Measurements from ENCODE around the gene MYH10.

Gene MYH10

GRCh38 chr17:8436844-8437171 lies 193.7 kb downstream of the MYH10 start:
- Histone ChIP-seq H3K27me3 (ENCODE audit: insufficient read depth, insufficient read length) (no peaks in the 10 kb centered on the region), H3K9me3 (ENCODE audit: insufficient read depth, low read length) (no peaks in the 10 kb centered on the region), H3K4me1 (ENCODE audit: insufficient read depth, insufficient read length) (no peaks in the 10 kb centered on the region), H3K36me3 (ENCODE audit: insufficient read depth, insufficient read length, low read length) (peaks cover 18% of the 10 kb centered on the region), H3K4me3 (ENCODE audit: insufficient read length, low read depth) (peak overlapping the region; percentile 74), H3K9ac (ENCODE audit: insufficient read length, low read depth) (peak overlapping the region; percentile 90)
- TF ChIP-seq ZNF274 (IDR thresholded peaks at IDR 0.05; ENCODE audit: low read depth, low read length) = no peak
- no peak for TF ChIP-seq YY1 (IDR thresholded peaks at IDR 0.05; ENCODE audit: insufficient read depth, insufficient read length)
- no peak for TF ChIP-seq SUZ12 (IDR thresholded peaks at IDR 0.05; ENCODE audit: extremely low read depth, insufficient read depth, insufficient read length)
- DNase-seq (ENCODE audit: low read depth, low spot score) = no peak

- Histone ChIP-seq H3K4me3 (ENCODE audit: insufficient read length, low read depth) (peak overlapping the region; percentile 74), H3K9me3 (ENCODE audit: insufficient read depth, low read length) (no peaks in the 10 kb centered on the region), H3K27me3 (ENCODE audit: insufficient read depth, insufficient read length) (no peaks in the 10 kb centered on the region), H3K4me1 (ENCODE audit: insufficient read depth, insufficient read length) (no peaks in the 10 kb centered on the region), H3K36me3 (ENCODE audit: insufficient read depth, insufficient read length, low read length) (peaks cover 17% of the 10 kb centered on the region), H3K9ac (ENCODE audit: insufficient read length, low read depth) (peak overlapping the region; percentile 90)
- peak; percentile 11 for DNase-seq (ENCODE audit: low read depth, low spot score)
- TF ChIP-seq SUZ12 (IDR thresholded peaks at IDR 0.05; ENCODE audit: extremely low read depth, insufficient read depth, insufficient read length) = no peak
- no peak for TF ChIP-seq ZNF274 (IDR thresholded peaks at IDR 0.05; ENCODE audit: low read depth, low read length)
- TF ChIP-seq YY1 (IDR thresholded peaks at IDR 0.05; ENCODE audit: insufficient read depth, insufficient read length) = no peak
Observed at GRCh38 chr17:8436169-8436843, 194.2 kb downstream of the MYH10 start.

- H3K27me3 ChIP-seq (ENCODE audit: insufficient read depth, insufficient read length) = no peaks in the 10 kb centered on the region
- H3K4me3 ChIP-seq (ENCODE audit: insufficient read length, low read depth) = peak within 1 kb of the TSS; percentile 74
- no peaks in the 10 kb centered on the region for H3K4me1 ChIP-seq (ENCODE audit: insufficient read depth, insufficient read length)
- DNase-seq (ENCODE audit: low read depth, low spot score) = peak; percentile 94
- H3K36me3 ChIP-seq (ENCODE audit: insufficient read depth, insufficient read length, low read length) = peaks cover 9% of the 10 kb centered on the region
- no peaks in the 10 kb centered on the region for H3K9me3 ChIP-seq (ENCODE audit: insufficient read depth, low read length)
- peak within 1 kb of the TSS; percentile 90 for H3K9ac ChIP-seq (ENCODE audit: insufficient read length, low read depth)
- TF ChIP-seq SUZ12 (IDR thresholded peaks at IDR 0.05; ENCODE audit: extremely low read depth, insufficient read depth, insufficient read length) (no peak), YY1 (IDR thresholded peaks at IDR 0.05; ENCODE audit: insufficient read depth, insufficient read length) (no peak), ZNF274 (IDR thresholded peaks at IDR 0.05; ENCODE audit: low read depth, low read length) (no peak)
Observed at GRCh38 chr17:8435245-8436168, 195.0 kb downstream of the MYH10 start, which contains the start of gene NDEL1. Gene NDEL1, plus strand, starts transcription at chr17:8435884. Its CDS starts 8,388 bp downstream, at chr17:8444272.

GRCh38 chr17:8430966-8431365 lies 199.6 kb downstream of the MYH10 start:
- no peaks in the 10 kb centered on the region for H3K27me3 ChIP-seq (ENCODE audit: insufficient read depth, insufficient read length)
- DNase-seq (ENCODE audit: low read depth, low spot score) = no peak
- H3K9me3 ChIP-seq (ENCODE audit: insufficient read depth, low read length) = no peaks in the 10 kb centered on the region
- H3K36me3 ChIP-seq (ENCODE audit: insufficient read depth, insufficient read length, low read length) = no peaks in the 10 kb centered on the region
- no peak for TF ChIP-seq SUZ12 (IDR thresholded peaks at IDR 0.05; ENCODE audit: extremely low read depth, insufficient read depth, insufficient read length)
- H3K4me3 ChIP-seq (ENCODE audit: insufficient read length, low read depth) = no peak overlapping the region
- H3K4me1 ChIP-seq (ENCODE audit: insufficient read depth, insufficient read length) = no peaks in the 10 kb centered on the region
- H3K9ac ChIP-seq (ENCODE audit: insufficient read length, low read depth) = no peak overlapping the region

GRCh38 chr17:8426802-8427201 lies 203.7 kb downstream of the MYH10 start:
- Histone ChIP-seq H3K4me3 (ENCODE audit: insufficient read length, low read depth) (no peak overlapping the region), H3K4me1 (ENCODE audit: insufficient read depth, insufficient read length) (no peaks in the 10 kb centered on the region), H3K9me3 (ENCODE audit: insufficient read depth, low read length) (no peaks in the 10 kb centered on the region), H3K27me3 (ENCODE audit: insufficient read depth, insufficient read length) (no peaks in the 10 kb centered on the region), H3K36me3 (ENCODE audit: insufficient read depth, insufficient read length, low read length) (no peaks in the 10 kb centered on the region), H3K9ac (ENCODE audit: insufficient read length, low read depth) (no peak overlapping the region)
- DNase-seq (ENCODE audit: low read depth, low spot score) = no peak
- no peak for TF ChIP-seq SUZ12 (IDR thresholded peaks at IDR 0.05; ENCODE audit: extremely low read depth, insufficient read depth, insufficient read length)
- TF ChIP-seq YY1 (IDR thresholded peaks at IDR 0.05; ENCODE audit: insufficient read depth, insufficient read length) = no peak

GRCh38 chr17:8426094-8426720 lies 204.3 kb downstream of the MYH10 start:
- Histone ChIP-seq H3K4me1 (ENCODE audit: insufficient read depth, insufficient read length) (no peaks in the 10 kb centered on the region), H3K36me3 (ENCODE audit: insufficient read depth, insufficient read length, low read length) (no peaks in the 10 kb centered on the region), H3K4me3 (ENCODE audit: insufficient read length, low read depth) (no peak overlapping the region), H3K9me3 (ENCODE audit: insufficient read depth, low read length) (no peaks in the 10 kb centered on the region), H3K9ac (ENCODE audit: insufficient read length, low read depth) (no peak overlapping the region), H3K27me3 (ENCODE audit: insufficient read depth, insufficient read length) (no peaks in the 10 kb centered on the region)
- no peak for DNase-seq (ENCODE audit: low read depth, low spot score)
- TF ChIP-seq SUZ12 (IDR thresholded peaks at IDR 0.05; ENCODE audit: extremely low read depth, insufficient read depth, insufficient read length) = no peak
- no peak for TF ChIP-seq ZNF274 (IDR thresholded peaks at IDR 0.05; ENCODE audit: low read depth, low read length)
- no peak for TF ChIP-seq YY1 (IDR thresholded peaks at IDR 0.05; ENCODE audit: insufficient read depth, insufficient read length)

All from NT2/D1 (cell line).